ENCODE data around the gene CEMP1.

DNA sequence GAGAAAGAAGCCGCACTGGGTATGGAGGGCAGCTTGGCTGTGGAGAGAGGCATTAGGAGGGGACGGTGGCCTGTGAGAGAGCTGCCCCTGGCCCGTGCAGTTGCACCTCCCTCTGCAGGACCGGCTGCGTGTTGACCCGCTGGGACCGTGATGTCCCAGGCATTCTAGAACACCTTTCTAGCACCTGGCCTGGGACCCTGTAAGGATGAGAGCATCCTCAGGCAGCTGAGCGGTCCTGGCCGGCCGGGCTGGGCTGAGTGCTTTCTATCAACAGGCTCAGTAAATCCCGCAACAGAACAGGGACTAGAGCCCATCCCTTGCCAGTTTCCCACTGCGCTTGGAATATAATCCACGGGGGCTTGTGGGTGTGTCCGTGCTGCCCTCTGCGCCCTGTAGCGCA is 41.6 kb downstream of the CEMP1 start:
- TF ChIP-seq, protein P1, sequence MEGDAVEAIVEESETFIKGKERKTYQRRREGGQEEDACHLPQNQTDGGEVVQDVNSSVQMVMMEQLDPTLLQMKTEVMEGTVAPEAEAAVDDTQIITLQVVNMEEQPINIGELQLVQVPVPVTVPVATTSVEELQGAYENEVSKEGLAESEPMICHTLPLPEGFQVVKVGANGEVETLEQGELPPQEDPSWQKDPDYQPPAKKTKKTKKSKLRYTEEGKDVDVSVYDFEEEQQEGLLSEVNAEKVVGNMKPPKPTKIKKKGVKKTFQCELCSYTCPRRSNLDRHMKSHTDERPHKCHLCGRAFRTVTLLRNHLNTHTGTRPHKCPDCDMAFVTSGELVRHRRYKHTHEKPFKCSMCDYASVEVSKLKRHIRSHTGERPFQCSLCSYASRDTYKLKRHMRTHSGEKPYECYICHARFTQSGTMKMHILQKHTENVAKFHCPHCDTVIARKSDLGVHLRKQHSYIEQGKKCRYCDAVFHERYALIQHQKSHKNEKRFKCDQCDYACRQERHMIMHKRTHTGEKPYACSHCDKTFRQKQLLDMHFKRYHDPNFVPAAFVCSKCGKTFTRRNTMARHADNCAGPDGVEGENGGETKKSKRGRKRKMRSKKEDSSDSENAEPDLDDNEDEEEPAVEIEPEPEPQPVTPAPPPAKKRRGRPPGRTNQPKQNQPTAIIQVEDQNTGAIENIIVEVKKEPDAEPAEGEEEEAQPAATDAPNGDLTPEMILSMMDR (IDR thresholded peaks at IDR 0.05) = no peak
- no peak for TF ChIP-seq POLR2A (IDR thresholded peaks at IDR 0.05)

All from tibial nerve (tissue), 3 donors.